GM04503 (cell line): ENCODE measurements around the gene ERMAP.

ENCODE experiments used
- DNase-seq: peaks from one replicate; pipeline ENCODE4 v3.0.0-alpha.2; 2012; ENCODE audit warnings: low read depth

Gene ERMAP

GRCh38 chr1:42877380-42877779 is 60.5 kb downstream of the ERMAP start:
- no peak for DNase-seq

GRCh38 chr1:42880384-42880783 is 63.5 kb downstream of the ERMAP start:
- DNase-seq: no peak

DNA sequence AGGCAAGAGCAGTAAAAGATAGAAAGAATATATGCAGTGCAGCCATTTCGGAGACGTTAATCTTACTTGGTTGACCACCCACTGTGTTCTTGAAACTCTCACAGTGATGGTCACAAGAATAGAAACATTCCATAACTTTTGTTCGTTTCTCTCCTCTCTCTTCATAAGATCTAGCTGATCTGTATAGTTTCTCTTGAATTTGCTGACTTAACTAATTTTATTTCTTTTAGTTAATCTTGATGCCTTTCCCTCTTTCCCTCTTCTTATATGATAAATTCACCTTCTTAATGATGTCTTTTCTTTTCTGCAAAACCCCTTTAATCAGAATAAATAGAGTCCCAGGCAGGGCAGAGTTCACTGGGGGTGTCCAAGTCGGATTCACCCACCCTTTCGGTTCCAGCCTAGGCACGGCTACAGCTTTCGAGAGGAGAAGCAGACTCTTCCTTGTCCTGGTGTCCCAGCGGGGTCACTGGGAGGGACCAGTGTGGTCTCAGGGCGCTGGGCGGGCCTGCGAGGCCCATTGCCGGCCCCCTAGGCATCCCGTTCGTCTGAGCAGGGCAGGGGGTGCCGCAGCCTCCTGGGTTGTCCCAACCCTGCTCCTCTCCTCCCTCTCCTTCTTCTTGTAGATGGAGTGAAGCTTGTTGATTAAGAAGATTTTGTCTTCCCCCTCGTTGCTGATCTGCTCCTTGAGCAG is 69.3 kb downstream of the ERMAP start:
- no peak for DNase-seq

GRCh38 chr1:42886800-42887199 is 69.9 kb downstream of the ERMAP start:
- DNase-seq: no peak

DNA sequence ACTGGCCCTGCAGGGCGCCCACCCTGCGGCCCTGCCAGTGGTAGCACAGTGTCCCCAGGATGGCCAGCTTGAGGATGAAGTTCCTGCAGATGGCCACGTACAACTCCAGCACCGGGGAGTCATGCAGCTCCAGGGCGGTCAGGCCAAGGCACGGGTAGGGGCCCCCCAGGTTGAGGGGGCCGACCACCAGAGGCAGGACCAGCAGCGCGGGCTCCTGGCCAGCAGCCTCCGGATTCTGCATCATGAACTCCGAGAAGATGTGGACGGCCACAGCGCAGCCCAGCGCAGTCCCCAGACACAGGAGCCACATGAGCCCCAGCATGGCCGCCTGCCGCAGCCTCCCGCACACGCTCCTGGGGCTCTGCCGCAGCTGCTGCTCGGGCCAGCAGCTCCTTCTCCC is 70.4 kb downstream of the ERMAP start:
- no peak for DNase-seq

GRCh38 chr1:42888013-42888633 is 71.2 kb downstream of the ERMAP start:
- DNase-seq: no peak

- no peak for DNase-seq
Observed at GRCh38 chr1:42889264-42889663, 72.3 kb downstream of the ERMAP start.

DNA sequence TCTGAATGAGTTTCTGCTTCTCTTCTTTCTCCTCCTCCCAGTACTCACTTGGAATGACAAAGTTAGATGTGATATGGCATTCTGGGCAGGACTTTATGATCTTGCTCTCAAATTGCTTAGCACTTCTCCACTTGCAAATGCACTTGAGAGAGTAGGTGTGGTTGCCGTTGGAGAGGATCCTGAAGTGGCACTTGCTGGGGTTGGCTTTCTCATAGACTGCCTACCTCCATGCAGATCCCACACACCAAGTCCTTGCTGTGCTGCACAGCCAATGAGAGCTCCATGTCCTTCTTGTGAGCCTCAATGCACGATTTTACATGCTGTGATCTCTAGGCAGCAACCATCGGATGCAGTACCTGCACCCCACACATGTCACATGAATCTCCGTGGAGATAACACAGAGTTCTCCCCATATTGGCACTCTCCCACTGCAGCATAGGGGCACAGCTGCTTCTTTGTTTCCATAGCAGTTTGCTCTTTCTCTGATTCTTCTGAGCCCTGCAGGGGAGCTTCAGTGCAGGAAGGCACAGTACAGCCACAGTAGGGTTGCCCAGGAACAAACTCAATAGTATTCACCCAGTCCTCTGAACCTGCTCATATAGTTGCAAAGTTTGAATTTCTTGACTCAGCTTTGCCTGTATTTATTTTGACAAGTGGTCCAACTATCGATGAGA is 74.7 kb downstream of the ERMAP start:
- no peak for DNase-seq
